GM12891 (cell line): ENCODE measurements around the gene NDEL1.

Experiments used
- DNase-seq: peaks from one replicate; pipeline ENCODE4 v3.0.0; 2011; ENCODE audit warnings: low spot score; ENCODE audit not compliant: insufficient read length
- FAIRE-seq: peaks from 2 replicates; lab custom pipeline; 2011; peaks lifted over from hg19 to GRCh38; lab: Jason Lieb, UNC
- PAX5 ChIP-seq: IDR thresholded peaks from 2 replicates; pipeline ENCODE4 v1.6.1; 2011; ENCODE audit warnings: low read length, moderate library complexity, mild to moderate bottlenecking; ENCODE audit not compliant: insufficient read depth, severe bottlenecking
- POLR2A ChIP-seq: IDR thresholded peaks from 2 replicates; pipeline ENCODE4 v1.6.1; 2011; ENCODE audit warnings: low read depth, low read length, control low read depth
- POLR2AphosphoS5 ChIP-seq: IDR thresholded peaks from 2 replicates; pipeline ENCODE4 v1.6.1; 2011; ENCODE audit warnings: low read depth, low read length, control low read depth
- POU2F2 ChIP-seq: IDR thresholded peaks from 2 replicates; pipeline ENCODE4 v1.6.1; 2011; ENCODE audit warnings: low read depth, mild to moderate bottlenecking, control low read depth, low read length, moderate library complexity
- SPI1 ChIP-seq: IDR thresholded peaks from 2 replicates; pipeline ENCODE4 v1.6.1; 2011; ENCODE audit warnings: low read depth, low read length, control low read depth
- TAF1 ChIP-seq: IDR thresholded peaks from 2 replicates; pipeline ENCODE4 v1.6.1; 2011; ENCODE audit warnings: low read depth, low read length, control low read depth

NDEL1 gene

DNA sequence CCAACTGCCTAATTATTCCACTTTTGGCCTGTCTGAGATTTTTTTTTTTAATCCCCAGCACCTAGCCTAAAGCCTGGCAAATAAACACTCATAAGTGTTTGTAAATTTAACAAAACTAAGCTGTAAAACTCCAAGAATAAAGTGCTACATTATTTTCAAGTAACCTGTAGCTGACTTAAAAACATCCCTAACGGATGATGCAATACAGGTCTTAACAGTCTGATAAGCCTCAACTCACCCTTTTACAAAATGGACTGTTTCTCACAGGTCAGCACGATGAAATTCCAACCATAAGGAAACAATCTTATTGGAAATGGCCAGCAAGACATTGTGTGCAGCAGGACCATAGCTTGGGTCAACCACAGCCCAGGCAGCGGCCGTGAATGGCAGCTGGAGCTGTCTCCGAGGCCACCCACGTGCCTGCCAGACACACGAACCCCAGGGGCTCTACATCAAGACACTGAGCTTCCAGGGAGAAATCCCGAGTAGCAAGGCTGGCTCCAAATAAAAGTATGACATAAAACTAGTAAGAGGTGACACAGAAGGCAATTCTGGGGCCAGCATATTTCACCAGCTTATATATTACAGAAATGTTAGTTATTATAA, 58.9 kb downstream of the NDEL1 start:
- no peak for TF ChIP-seq SPI1
- TF ChIP-seq POLR2A: no peak
- TF ChIP-seq POLR2AphosphoS5: no peak
- no peak for TF ChIP-seq TAF1
- no peak for TF ChIP-seq POU2F2
- TF ChIP-seq PAX5: no peak
- DNase-seq (no peak), FAIRE-seq (no peak)

GRCh38 chr17:8496081-8496480, 60.4 kb downstream of the NDEL1 start:
- TF ChIP-seq SPI1: no peak
- TF ChIP-seq PAX5: no peak
- TF ChIP-seq TAF1: no peak
- TF ChIP-seq POLR2AphosphoS5: no peak
- TF ChIP-seq POLR2A: no peak
- no peak for TF ChIP-seq POU2F2
- FAIRE-seq: no peak
- DNase-seq: no peak

- TF ChIP-seq SPI1: no peak
- TF ChIP-seq POLR2A: no peak
- TF ChIP-seq TAF1: no peak
- TF ChIP-seq POLR2AphosphoS5: no peak
- TF ChIP-seq POU2F2: no peak
- no peak for TF ChIP-seq PAX5
- DNase-seq (no peak), FAIRE-seq (no peak)
These were observed 63.5 kb downstream of the NDEL1 start for GRCh38 chr17:8499171-8499570.

- DNase-seq (no peak), FAIRE-seq (no peak)
- no peak for TF ChIP-seq SPI1
- no peak for TF ChIP-seq POLR2A
- no peak for TF ChIP-seq PAX5
- TF ChIP-seq POLR2AphosphoS5: no peak
- no peak for TF ChIP-seq POU2F2
- no peak for TF ChIP-seq TAF1
These were observed 63.9 kb downstream of the NDEL1 start for GRCh38 chr17:8499614-8500013.

DNA sequence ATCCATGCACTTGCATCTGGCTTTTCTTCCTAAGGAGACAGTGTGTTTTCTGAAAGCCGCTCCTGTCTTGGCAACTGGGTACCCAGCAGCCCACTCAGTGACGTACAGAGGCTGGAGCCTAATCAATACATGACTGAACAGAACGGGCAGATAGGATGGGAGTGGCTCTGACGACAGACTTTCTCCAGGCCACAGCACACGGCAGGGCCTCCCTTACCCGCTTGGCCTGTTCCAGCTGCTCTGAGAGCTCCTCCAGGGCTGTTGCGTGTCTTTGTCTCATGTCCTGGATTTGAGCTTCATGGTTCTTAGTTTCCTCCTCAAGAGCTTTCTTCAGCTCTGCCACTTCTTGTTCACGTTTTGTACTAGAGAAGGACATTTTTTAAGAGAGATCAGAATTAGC, 64.9 kb downstream of the NDEL1 start:
- DNase-seq: no peak
- no peak for FAIRE-seq
- TF ChIP-seq POU2F2: no peak
- no peak for TF ChIP-seq TAF1
- no peak for TF ChIP-seq PAX5
- no peak for TF ChIP-seq POLR2A
- no peak for TF ChIP-seq POLR2AphosphoS5
- no peak for TF ChIP-seq SPI1

DNA sequence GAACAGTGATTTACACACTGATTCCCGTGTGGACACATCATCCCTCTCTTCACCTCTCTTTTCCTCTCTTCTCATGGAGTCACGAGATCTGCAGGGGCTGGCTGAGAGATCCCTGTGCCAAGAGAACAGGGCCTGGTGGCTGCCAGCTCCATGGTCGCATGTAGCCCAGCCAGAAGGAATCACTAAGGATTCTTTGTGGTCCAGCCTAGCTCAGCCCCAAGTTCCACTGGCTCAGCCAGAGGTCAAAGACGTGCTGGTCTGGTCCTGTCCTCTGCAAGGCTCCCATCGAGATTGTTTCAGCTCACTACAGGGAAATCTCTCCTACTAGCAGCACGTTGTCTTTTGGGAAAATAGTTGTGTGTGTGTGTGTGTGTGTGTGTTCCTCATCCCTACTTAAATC, 66.4 kb downstream of the NDEL1 start:
- DNase-seq: no peak
- peak; percentile 20 for FAIRE-seq

DNA sequence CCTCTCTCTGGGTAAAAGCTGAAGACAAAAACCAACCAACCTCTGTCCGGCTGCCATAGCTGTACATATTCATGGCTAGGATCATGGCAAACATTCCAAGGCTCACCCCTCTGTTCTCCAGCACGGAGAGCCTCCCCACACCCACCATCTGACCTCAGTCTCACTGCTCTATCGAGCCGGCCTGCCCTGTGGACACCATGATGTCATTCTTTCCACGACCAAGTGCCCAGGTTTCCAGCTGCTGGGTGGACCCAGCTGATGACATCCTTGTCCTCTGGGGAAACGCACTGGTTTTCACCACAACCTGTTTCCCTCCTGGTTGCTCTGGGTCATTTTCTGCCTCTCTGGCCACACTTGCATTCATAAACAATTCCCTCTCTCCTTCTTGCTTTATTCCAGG, 67.7 kb downstream of the NDEL1 start:
- DNase-seq (no peak), FAIRE-seq (no peak)
- no peak for TF ChIP-seq TAF1
- TF ChIP-seq POU2F2: no peak
- no peak for TF ChIP-seq PAX5
- no peak for TF ChIP-seq POLR2A
- no peak for TF ChIP-seq SPI1
- TF ChIP-seq POLR2AphosphoS5: no peak

More for the DNA sequence above, 66.4 kb downstream of the NDEL1 start:
- TF ChIP-seq TAF1: no peak
- no peak for TF ChIP-seq PAX5
- TF ChIP-seq POLR2AphosphoS5: no peak
- TF ChIP-seq SPI1: no peak
- no peak for TF ChIP-seq POU2F2
- TF ChIP-seq POLR2A: no peak

DNA sequence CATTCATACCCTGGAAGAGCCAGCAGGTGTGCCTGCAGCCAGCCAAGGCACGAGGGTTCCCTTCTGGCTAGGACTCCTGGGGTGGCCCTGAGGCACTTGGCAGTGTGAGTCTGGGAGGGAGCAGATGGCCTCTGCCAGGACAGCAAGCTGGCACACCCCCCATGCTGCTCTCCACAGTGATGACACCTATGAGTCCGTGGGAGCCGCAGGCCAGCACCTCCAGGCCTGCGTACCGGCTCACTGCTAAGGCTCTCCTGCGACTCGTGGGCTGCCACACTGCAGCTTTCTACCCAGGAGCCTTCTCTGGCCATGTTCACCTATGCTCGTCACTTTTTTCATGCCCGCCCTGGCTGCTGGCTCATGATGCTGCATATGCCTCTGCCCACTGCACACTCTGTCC, 68.1 kb downstream of the NDEL1 start:
- no peak for FAIRE-seq
- no peak for TF ChIP-seq POU2F2
- TF ChIP-seq POLR2AphosphoS5: 0 out of 2 replicates have a peak, but pooled peaks have one; percentile 42
- no peak for DNase-seq

- DNase-seq (no peak), FAIRE-seq (no peak)
- TF ChIP-seq TAF1: no peak
- no peak for TF ChIP-seq POLR2A
- TF ChIP-seq POU2F2: no peak
- TF ChIP-seq POLR2AphosphoS5: no peak
- no peak for TF ChIP-seq PAX5
- no peak for TF ChIP-seq SPI1
These were observed 69.0 kb downstream of the NDEL1 start for GRCh38 chr17:8504460-8505207.

- TF ChIP-seq SPI1 (no peak), TAF1 (no peak), POLR2A (no peak), POLR2AphosphoS5 (no peak), POU2F2 (no peak), PAX5 (no peak)
- FAIRE-seq: no peak
- no peak for DNase-seq
These were observed 70.5 kb downstream of the NDEL1 start for GRCh38 chr17:8506145-8506544.
